Keratinocyte (primary cell): ENCODE data around the gene DOCK7.

Experiments used
- EZH2 ChIP-seq: IDR thresholded peaks from one replicate; pipeline ENCODE4 v1.6.1; 2012; ENCODE audit warnings: inconsistent platforms, mild to moderate bottlenecking, low read length, moderate library complexity
- TF ChIP-seq, protein P1 (sequence below), 3 experiments: IDR thresholded peaks in 1 of 3; conservative IDR thresholded peaks in 1 of 3; optimal IDR thresholded peaks in 1 of 3; 2 replicates in 2 of 3; 3 replicates in 1 of 3; pipeline versions ENCODE3 to v1.5.1; 2011; ENCODE audit warnings: low read length in 3 of 3, mild to moderate bottlenecking in 3 of 3, moderate library complexity in 2 of 3, control low read depth in 1 of 3, inconsistent platforms in 1 of 3; ENCODE audit not compliant: insufficient read depth in 2 of 3; ENCODE audit errors: extremely low read depth in 1 of 3

- TF ChIP-seq, protein P1, sequence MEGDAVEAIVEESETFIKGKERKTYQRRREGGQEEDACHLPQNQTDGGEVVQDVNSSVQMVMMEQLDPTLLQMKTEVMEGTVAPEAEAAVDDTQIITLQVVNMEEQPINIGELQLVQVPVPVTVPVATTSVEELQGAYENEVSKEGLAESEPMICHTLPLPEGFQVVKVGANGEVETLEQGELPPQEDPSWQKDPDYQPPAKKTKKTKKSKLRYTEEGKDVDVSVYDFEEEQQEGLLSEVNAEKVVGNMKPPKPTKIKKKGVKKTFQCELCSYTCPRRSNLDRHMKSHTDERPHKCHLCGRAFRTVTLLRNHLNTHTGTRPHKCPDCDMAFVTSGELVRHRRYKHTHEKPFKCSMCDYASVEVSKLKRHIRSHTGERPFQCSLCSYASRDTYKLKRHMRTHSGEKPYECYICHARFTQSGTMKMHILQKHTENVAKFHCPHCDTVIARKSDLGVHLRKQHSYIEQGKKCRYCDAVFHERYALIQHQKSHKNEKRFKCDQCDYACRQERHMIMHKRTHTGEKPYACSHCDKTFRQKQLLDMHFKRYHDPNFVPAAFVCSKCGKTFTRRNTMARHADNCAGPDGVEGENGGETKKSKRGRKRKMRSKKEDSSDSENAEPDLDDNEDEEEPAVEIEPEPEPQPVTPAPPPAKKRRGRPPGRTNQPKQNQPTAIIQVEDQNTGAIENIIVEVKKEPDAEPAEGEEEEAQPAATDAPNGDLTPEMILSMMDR (optimal IDR thresholded peaks at IDR 0.05 in 1 of 3, IDR thresholded peaks at IDR 0.05 in 1 of 3, conservative IDR thresholded peaks at IDR 0.05 in 1 of 3; ENCODE audit: extremely low read depth in 1 of 3, insufficient read depth in 2 of 3, low read length in 3 of 3), result no peak
- no peak for TF ChIP-seq EZH2
Measured at GRCh38 chr1:62529227-62529626, 159.0 kb downstream of the DOCK7 start.
